ENCODE results near the gene PNPLA8. TPM values are rescaled to one million over a fixed set of nuclear protein-coding genes. Genes with fewer than 3 reads are reported as not detected.

PNPLA8 gene
- total RNA-seq, 2 experiments from 2014 or later, result 85.9 to 88.6 TPM

- Histone ChIP-seq H3K27ac (ENCODE audit: low read depth in 1 of 2, low read length in 2 of 2) (no peak overlapping the region), H3K36me3 (ENCODE audit: insufficient read depth, low read length) (no peaks in the 10 kb centered on the region), H3K27me3 (ENCODE audit: control insufficient read depth in 1 of 2, insufficient read depth in 2 of 2, low read length in 2 of 2) (no peaks in the 10 kb centered on the region), H3K4me1 (ENCODE audit: insufficient read depth, low read length) (no peaks in the 10 kb centered on the region), H3K9me3 (ENCODE audit: control insufficient read depth in 1 of 2, insufficient read depth in 1 of 2, low read length in 2 of 2) (no peaks in the 10 kb centered on the region), H3K4me3 (ENCODE audit: low read length) (no peak overlapping the region)
- Mint-ChIP-seq H3K27me3 (peaks cover 40% of the 10 kb centered on the region), H3K9me3 (no peaks in the 10 kb centered on the region), H3K27ac (no peak overlapping the region), H3K4me1 (ENCODE audit: low read depth) (no peaks in the 10 kb centered on the region), H3K4me3 (no peak overlapping the region), H3K36me3 (ENCODE audit: low read depth) (no peaks in the 10 kb centered on the region)
- ATAC-seq (ENCODE audit: poor library complexity), result no peak
- no peak for DNase-seq
- no peak for TF ChIP-seq CTCF (IDR thresholded peaks at IDR 0.05)
- ChIA-PET POLR2A (no interaction called here), CTCF (no interaction called here)
- intact Hi-C loops (cut with DNase I, micrococcal nuclease), result no loop called here
These were observed 94.8 kb downstream of the PNPLA8 start for GRCh38 chr7:108431099-108431498.

GRCh38 chr7:108430664-108431063 lies 95.3 kb downstream of the PNPLA8 start:
- ChIA-PET CTCF (no interaction called here), POLR2A (no interaction called here)
- intact Hi-C loops (cut with DNase I, micrococcal nuclease), result no loop called here
- no peak overlapping the region for H3K4me3 Mint-ChIP-seq
- H3K27me3 Mint-ChIP-seq, result peaks cover 40% of the 10 kb centered on the region
- Histone ChIP-seq H3K27ac (ENCODE audit: low read depth in 1 of 2, low read length in 2 of 2) (no peak overlapping the region), H3K9me3 (ENCODE audit: control insufficient read depth in 1 of 2, insufficient read depth in 1 of 2, low read length in 2 of 2) (no peaks in the 10 kb centered on the region), H3K4me1 (ENCODE audit: insufficient read depth, low read length) (no peaks in the 10 kb centered on the region), H3K36me3 (ENCODE audit: insufficient read depth, low read length) (no peaks in the 10 kb centered on the region), H3K4me3 (ENCODE audit: low read length) (no peak overlapping the region), H3K27me3 (ENCODE audit: control insufficient read depth in 1 of 2, insufficient read depth in 2 of 2, low read length in 2 of 2) (no peaks in the 10 kb centered on the region)
- ATAC-seq (ENCODE audit: poor library complexity), result no peak
- no peak for DNase-seq
- H3K9me3 Mint-ChIP-seq, result no peaks in the 10 kb centered on the region
- no peaks in the 10 kb centered on the region for H3K36me3 Mint-ChIP-seq (ENCODE audit: low read depth)
- no peak overlapping the region for H3K27ac Mint-ChIP-seq
- H3K4me1 Mint-ChIP-seq (ENCODE audit: low read depth), result no peaks in the 10 kb centered on the region
- no peak for TF ChIP-seq CTCF (IDR thresholded peaks at IDR 0.05)

- CTCF ChIA-PET, result no interaction called here
- Histone ChIP-seq H3K9me3 (ENCODE audit: control insufficient read depth in 1 of 2, insufficient read depth in 1 of 2, low read length in 2 of 2) (no peaks in the 10 kb centered on the region), H3K27me3 (ENCODE audit: control insufficient read depth in 1 of 2, insufficient read depth in 2 of 2, low read length in 2 of 2) (no peaks in the 10 kb centered on the region), H3K27ac (ENCODE audit: low read depth in 1 of 2, low read length in 2 of 2) (no peak overlapping the region), H3K4me3 (ENCODE audit: low read length) (no peak overlapping the region), H3K36me3 (ENCODE audit: insufficient read depth, low read length) (no peaks in the 10 kb centered on the region), H3K4me1 (ENCODE audit: insufficient read depth, low read length) (no peaks in the 10 kb centered on the region)
- POLR2A ChIA-PET, result no interaction called here
- H3K27me3 Mint-ChIP-seq, result peaks cover 39% of the 10 kb centered on the region
- ATAC-seq (ENCODE audit: poor library complexity) (no peak), DNase-seq (no peak)
- H3K4me1 Mint-ChIP-seq (ENCODE audit: low read depth), result no peaks in the 10 kb centered on the region
- intact Hi-C loops (cut with DNase I, micrococcal nuclease), result no loop called here
- no peaks in the 10 kb centered on the region for H3K9me3 Mint-ChIP-seq
- H3K36me3 Mint-ChIP-seq (ENCODE audit: low read depth), result no peaks in the 10 kb centered on the region
- TF ChIP-seq CTCF (IDR thresholded peaks at IDR 0.05), result no peak
- H3K4me3 Mint-ChIP-seq, result no peak overlapping the region
- H3K27ac Mint-ChIP-seq, result no peak overlapping the region
These were observed 98.2 kb downstream of the PNPLA8 start for GRCh38 chr7:108427766-108428165.
